ENCODE measurements around the gene ZNF528. TPM values are rescaled to one million over a fixed set of nuclear protein-coding genes. Genes with fewer than 3 reads are reported as not detected.

The ZNF528 gene
- 8.3 and 14.4 TPM in 2 replicates for total RNA-seq

DNA sequence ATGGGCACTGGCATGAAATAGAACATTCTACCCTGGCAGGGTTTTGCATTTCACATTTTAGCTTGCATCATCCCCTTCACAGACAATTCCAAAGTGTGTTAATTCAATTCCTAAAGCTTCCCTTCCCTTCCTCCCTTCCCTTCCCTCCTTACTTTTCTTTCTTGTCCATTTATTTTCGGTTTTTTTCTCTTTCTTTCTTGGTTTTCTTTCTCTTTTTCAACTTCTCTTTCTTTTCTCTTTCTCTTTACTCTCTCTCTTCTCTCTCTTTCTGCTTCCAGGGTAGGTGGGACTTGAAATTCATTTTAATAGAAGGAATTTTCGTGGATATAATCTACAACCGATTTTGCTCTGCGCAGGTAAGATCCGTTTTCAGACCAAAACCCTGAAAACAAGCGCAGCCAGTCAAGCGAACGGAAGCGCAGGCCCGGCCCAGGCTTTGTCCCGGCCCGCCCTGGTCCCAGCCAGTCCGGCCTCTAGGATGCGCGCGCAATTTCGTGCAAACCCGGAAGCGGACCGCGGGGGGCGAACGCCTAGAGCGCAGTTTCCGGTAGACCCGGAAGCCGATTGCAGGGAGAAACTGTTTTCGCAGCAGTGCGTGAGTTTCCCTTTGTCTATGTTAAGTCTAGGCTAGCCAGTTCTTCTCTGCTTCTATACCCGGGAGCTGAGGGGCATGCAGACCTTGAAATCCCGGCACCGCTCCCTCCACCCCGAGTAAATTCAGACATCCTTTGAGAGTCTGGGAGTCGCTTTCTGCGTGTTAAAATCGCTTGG, at the start of gene ZNF528:
Gene ZNF528, plus strand, starts transcription at position 540 of the 771 bp plus-strand sequence. CDS start 4,165 bp downstream, outside the sequence.

GRCh38 chr19:52369559-52370340, 27.9 kb upstream of the ZNF528 start, which contains the start of gene ZNF880:
Gene ZNF880 (plus strand): TSS chr19:52369923. CDS start chr19:52369966, 43 bp downstream.

GRCh38 chr19:52428937-52429336, 31.3 kb downstream of the ZNF528 start, which contains the start of gene ZNF534:
Gene ZNF534 (plus strand): TSS chr19:52429148. CDS start chr19:52431475, 2,327 bp downstream.

DNA sequence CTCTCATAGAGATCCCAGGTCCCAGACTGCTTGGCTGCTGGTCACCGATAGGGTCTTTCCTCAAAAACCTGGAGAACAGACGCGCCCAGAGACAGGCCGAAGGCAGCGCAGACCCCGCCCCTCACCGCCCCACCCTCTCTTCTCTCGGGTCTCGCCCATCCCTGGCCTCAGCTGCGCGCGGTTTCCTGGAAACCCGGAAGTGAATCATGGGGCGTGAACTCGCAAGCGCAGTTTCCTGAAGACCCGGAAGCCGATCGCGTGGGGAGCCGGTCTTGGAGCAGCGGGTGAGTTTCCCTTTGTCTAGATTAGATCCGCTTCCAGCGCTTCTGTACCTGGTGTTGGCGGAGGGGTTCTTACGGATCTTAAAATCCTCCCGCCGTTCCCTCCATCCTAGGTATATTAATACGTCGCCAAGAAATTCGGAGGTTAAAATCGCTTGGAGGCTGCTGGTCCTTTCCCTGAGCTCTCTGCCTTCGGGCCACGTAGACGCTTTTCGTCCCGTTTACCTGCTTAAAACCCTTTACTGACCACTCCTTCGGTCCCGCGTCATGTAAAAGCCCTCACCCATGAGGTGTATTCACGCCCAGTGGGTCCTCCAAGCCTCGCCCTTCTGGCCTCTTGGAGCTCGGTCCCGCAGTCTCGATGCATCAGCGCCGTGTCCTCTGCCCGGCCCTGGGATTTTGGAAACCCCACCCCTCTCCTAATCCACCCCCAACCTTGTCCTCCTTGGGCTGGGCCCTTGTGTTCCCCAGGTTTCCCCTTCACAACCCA, 55.9 kb downstream of the ZNF528 start, which contains the start of gene ZNF578:
Gene ZNF578, plus strand, starts transcription at position 230 of the 771 bp plus-strand sequence. CDS start 48,293 bp downstream, outside the sequence.

Other genes starting within 250 kb of the ZNF528 start
- 7.3 and 11.1 TPM in 2 replicates for gene ZNF836, start 226.2 kb upstream of the ZNF528 start, total RNA-seq
- 85.4 and 96.3 TPM in 2 replicates for gene PPP2R1A, start 207.8 kb upstream of the ZNF528 start, total RNA-seq
- gene ZNF766, start 128.3 kb upstream of the ZNF528 start, total RNA-seq, result 9.3 and 11.3 TPM in 2 replicates
- 3.9 and 7.1 TPM in 2 replicates for gene ZNF480, start 100.7 kb upstream of the ZNF528 start, total RNA-seq
- gene ZNF610, start 61.6 kb upstream of the ZNF528 start, total RNA-seq, result 1.2 and 2.0 TPM in 2 replicates
- 20.6 and 25.8 TPM in 2 replicates for gene ZNF880, start 27.9 kb upstream of the ZNF528 start, total RNA-seq
- gene ZNF534, start 31.3 kb downstream of the ZNF528 start, total RNA-seq, result not detected in 2 replicates
- gene ZNF578, start 55.7 kb downstream of the ZNF528 start, total RNA-seq, result 0.54 and 1.1 TPM in 2 replicates
- gene ZNF808, start 129.8 kb downstream of the ZNF528 start, total RNA-seq, result 10.3 and 15.8 TPM in 2 replicates
- 12.0 and 16.2 TPM in 2 replicates for gene ZNF701, start 172.4 kb downstream of the ZNF528 start, total RNA-seq
- gene ZNF83, start 240.5 kb downstream of the ZNF528 start, total RNA-seq, result 27.1 and 36.1 TPM in 2 replicates

Measured in dermis lymphatic vessel endothelial cell (primary cell).